GM21576 (cell line): ENCODE data around the gene C2.
"Not testable (repeated sequence)": the region's sequence is repeated elsewhere in the genome, so short reads cannot be mapped to it uniquely, and the experiment has no call there.

ENCODE experiments used
- ATAC-seq: cut with Tn5 transposase; IDR thresholded peaks from one replicate; pipeline ENCODE4 v1.9.1; 2021; ENCODE audit warnings: mild to moderate bottlenecking, moderate library complexity; ENCODE audit not compliant: unreplicated experiment

C2 gene

DNA sequence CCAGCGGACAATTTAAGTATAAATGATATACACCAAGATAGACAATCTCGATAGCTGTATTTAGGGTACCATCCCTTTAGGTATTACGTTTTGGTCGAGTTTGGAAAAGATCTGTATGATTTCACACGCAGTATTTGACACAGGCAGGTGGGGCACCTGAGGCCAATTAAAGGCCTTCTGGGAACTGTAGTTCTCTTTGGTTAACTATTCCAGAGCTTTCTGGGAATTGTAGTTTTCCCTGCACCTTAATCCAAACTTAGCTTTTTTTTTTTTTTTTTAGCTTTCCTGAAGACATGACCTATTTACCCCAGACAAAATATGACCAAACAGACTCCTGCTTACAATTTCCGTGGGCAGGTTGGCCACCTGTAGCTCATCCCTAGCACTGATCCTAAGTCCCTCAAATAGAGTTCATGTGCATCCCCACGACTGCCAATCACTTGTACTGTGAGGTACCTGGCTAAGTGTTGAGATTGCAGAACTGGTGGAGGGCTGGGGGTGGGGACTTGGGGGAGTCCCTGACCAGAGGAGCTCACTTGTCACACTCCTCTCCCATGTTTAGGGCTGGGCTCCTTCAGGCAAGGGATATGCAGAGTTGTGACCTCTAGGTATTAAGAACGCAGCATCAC lies 29.0 kb upstream of the C2 start:
- no peak for ATAC-seq

DNA sequence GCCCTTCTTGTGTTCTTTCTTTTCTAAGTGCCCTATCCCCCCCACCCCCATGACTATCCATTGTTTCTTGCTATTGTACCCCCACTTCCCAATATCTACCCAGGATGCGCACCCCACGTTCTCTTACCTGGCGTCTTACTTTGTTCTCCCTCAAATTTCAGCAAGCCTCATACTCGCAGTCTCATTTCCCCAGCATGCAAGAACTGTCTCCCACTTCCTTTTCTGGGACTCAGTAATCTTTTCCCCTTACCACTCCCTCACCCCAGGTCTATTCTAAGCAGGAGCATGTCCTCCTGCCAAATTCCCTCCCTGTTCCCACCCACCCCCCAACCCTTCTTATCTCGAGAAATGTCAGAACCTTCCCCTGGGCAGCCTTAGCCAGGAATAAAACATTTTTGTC lies 28.3 kb upstream of the C2 start:
- ATAC-seq: no peak

DNA sequence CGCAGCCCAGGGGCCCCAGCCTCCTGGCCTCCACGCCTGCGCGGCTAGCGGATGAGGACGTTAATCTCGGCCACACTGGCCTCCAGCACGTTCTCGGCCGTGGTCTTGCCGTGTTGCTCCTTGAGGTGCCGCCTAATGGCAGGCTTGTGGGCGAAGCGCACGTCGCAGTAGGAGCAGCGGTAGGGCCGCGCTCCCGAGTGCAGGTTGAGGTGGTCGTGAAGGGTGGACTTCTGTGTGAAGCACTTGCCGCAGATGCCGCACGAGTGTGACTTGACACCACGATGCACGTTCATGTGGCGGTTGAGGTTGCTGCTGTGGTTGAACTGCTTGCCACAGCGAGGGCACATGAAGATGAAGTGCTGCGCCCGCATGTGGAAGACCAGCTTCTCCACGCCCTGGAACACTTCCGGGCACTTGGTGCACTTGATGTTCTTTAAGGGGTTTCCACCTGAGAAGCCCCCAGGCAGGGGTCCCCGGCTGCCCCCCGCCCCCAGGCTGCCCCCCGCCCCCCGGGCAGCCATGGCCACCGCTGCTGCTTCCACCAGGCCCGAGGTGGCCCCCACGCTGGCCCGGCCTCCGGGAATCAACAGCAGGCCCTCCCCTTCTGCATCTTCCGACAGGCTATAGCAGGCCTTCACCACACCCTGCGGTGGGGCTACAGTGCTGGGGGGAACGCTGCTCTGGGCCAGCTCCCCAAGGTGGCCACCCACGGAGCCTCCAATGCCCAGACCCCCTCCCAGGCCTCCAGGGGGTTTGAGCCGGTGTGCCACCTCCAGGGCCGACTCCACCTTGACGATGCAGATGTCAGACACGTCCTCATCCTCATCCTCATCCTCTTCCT lies 27.4 kb upstream of the C2 start:
- no peak for ATAC-seq

DNA sequence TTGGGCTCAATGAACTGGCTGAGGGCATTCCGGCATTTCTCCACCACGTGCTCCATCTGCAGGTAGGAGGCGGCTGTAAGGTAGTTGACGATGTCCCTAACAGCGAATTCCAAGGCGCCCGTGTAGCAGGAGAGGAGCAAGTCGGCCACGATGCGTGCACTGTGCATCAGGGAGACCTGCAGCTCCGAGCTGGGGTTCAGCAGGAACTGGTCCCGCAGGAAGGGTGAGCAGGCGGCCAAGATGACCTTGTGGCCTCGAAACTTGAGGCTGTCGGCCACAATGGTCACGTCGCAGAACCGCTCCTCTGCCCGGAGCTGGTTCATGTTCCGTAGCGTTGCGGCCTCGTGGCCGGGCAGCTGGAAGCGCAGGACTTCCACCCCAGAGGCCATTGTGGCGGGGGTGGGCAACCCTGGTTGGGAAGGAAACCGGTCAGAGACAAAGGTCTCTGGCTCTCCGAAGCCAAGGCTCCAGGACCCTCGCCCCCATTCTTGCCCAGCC lies 26.6 kb upstream of the C2 start:
- no peak for ATAC-seq

DNA sequence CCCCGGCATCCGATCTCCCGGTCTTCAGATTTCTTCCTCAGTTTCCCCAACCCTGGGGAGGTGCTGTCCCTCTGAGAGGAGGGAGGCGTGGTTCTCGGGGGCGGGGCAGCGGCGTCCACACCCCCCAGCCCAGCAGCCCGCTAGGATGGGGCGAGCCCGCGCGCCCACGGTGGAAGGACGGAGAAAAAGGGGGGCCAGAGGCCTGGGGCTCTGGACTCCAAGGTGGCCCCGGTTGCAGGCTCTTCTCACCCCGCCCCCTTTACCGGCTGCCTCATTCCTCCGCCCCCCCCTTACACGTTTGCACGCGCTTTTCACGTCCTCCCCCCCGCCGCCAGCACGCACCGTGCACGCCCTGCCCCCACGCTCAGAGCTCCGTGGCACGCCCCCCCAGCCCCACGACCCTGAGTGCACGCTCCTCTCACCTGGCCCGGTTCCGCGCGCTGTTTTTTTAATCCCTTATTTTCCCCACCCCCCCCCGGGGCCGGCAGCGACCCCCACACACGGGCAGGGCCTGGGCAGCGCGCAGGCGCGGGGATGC lies 26.0 kb upstream of the C2 start:
- ATAC-seq: no peak

DNA sequence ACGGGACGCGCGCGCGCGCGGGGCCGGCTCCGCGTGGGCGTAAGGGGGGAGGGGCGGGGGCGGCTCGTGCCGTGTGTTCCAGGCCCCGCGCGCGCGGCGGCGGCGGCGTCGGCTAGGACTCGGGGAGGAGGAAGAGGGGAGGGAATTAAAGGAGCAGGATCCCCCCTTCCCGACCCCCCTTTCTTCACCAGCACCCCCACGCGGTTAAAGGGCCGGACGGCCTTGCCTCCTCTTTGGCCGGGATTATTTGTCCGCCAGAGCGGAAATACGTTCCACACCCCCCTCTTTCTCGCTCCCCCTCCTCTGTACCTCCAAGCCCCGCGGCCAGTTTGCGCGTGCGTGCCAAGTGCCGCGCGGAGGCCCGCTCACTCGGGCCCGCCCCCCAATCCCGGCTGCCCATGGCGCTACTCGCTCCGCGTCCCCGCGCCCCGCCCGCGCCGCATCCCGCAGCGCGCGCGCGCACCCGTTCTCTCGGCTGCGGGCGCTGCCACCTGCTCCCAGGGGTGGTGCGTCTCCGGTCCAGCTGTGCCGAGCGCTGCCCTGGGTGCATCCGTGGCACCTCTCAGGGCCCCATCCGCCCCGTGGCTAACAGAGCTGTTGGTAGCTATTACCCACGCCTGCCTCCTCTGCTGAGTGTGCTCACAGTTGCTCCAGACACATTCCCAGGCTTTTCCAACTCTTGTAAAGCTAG lies 25.4 kb upstream of the C2 start, which contains the start of gene ZBTB12:
Gene ZBTB12, minus strand, starts transcription at position 134 of the 691 bp plus-strand sequence. CDS start 781 bp downstream, outside the sequence.
- ATAC-seq: peak; percentile 40

DNA sequence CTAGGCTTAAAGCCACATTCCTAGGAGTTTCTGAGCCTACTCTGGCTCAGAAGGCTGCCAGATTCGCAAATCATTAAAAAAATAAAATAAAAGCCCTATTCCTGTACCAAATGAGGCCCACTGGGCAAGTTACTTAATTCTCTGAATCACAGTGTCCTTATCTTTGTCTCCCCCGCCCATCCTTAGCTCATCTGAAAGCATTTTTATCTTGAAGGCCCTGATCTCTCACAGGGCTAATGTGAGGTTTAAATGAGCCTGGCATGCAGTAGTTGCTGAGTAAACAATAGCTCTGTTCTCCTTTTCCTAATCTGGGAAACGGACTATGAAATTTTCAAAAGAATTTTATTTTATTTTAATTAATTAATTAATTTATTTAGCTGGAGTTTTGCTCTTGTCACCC lies 23.6 kb upstream of the C2 start:
- no peak for ATAC-seq

DNA sequence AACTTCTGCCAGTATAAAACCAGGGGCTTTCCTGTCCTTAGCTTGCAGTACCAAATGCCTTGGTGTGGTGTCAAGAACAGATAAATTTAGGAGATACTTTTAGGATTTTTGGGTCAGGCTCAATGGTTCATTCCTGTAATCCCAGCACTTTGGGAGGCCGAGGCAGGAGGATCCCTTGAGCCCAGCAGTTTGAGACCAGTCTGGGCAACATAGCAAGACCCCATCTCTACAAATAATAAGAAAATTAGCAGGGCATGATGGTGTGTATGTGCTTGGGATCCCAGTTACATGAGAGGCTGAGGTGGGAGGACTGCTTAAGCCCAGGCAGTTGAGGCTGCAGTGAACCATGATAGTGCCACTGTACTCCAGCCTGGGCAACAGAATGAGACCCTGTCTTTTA lies 22.5 kb upstream of the C2 start:
- no peak for ATAC-seq

DNA sequence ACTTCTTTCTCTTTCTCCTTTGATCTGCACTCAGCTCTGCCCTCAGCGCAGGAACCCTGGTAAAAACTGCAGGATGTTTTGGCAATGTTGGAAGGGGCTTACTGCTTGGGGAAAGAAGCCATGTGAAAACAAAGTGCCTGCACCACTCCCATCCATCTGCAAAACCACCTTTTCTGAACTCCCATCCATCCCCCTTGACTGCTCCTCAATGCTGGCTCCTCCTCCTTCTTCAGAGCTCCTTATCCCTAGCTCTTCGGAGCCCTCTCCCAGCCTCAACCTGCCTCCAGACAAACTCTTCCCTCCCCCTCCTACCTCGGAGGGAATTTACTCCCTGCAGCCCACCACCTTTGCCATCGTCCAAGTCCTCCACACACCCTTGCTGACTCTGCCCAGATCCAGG lies 21.4 kb upstream of the C2 start:
- ATAC-seq: no peak

DNA sequence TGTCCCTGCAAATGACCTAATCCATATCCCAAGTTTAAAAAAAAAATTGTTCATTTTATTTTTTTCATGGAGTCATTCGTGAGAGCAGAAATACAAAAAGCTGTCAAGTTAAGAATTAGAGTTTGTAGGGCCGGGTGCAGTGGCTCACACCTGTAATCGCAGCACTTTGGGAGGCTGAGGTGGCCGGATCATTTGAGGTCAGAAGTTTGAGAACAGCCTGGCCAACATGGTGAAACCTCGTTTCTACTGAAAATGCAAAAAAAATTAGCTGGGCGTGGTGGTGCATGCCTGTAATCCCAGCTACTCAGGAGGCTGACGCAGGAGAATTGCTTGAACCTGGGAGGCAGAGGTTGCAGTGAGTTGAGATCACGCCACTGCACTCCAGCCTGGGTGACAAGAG lies 20.8 kb upstream of the C2 start:
- not testable (repeated sequence) for ATAC-seq

DNA sequence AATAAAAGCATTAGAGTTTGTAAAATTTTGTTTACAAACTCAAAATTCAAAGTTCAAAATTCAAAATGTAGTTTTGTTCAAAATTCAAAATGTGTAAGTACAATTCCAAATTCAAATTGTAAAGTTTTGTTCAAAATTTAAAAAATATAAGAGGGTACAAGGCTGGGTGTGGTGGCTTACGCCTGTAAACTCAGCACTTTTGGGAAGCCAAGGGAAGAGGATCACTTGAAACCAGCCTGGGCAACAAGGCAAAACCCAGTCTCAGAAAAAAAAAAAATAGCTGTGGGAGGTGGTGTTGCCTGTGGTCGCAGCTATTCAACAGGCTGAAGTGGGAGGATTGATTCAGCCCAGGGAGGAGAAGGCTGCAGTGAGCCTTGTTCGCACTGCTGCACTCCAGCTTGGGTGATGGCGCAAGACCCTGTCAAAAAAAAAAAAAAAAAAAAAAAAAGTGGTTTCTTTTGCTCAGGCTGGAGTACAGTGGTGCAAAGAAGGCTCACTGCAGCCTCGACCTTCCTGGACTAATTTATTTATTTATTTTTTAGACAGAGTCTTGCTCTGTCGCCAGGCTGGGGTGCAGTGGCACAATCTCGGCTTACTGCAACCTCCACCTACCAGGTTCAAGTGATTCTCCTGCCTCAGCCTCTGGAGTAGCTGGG lies 20.2 kb upstream of the C2 start:
- no peak for ATAC-seq

DNA sequence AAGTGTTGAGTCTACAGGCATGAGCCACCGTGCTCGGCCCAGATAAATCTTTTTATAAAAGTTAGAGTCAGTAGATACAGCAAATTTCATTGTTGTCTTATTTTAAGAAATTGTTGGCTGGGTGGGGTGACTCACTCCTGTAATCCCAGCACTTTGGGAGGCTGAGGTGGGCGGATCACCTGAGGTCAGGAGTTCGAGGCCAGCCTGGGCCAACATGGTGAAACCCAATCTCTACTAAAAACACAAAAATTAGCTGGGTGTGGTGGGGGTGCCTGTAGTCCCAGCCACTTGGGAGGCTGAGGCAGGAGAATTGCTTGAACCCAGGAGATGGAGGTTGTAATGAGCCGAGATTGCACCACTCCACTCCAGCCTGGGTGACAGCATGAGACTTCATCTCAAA lies 19.3 kb upstream of the C2 start:
- not testable (repeated sequence) for ATAC-seq

DNA sequence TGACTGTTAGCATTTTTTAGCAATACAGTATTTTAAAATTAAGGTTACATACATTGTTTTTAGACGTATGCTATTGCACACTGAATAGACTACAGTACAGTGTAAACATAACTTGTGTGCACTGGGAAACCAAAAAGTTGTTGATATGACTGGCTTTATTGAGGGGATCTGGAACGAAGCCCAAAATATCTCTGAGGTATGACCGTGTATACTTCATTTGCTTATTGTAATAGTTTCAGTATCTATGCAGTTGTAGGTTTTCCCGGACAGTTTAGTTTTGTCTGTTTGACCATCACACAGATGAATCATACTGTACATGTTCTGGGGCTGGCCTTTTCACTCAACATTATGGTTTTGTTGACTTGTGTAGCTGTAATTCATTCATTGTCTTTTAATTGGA lies 18.7 kb upstream of the C2 start:
- peak; percentile 67 for ATAC-seq

DNA sequence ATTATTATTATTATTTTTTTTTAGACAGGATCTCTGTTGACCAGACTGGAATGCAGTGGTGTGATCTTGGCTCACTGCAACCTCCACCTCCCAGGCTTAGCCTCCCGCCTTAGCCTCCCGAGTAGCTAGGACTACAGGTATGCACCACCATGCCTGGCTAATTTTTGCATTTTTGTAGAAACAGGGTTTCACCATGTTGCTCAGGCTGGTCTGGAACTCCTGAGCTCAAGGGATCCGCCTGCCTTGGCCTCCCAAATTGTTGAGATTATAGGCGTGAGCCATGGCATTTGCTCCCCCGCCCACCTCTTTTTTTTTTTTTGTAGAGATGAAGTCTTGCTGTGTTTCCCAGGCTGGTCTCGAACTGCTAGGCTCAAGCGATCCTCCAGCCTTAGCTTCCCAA lies 18.2 kb upstream of the C2 start:
- ATAC-seq: not testable (repeated sequence)

DNA sequence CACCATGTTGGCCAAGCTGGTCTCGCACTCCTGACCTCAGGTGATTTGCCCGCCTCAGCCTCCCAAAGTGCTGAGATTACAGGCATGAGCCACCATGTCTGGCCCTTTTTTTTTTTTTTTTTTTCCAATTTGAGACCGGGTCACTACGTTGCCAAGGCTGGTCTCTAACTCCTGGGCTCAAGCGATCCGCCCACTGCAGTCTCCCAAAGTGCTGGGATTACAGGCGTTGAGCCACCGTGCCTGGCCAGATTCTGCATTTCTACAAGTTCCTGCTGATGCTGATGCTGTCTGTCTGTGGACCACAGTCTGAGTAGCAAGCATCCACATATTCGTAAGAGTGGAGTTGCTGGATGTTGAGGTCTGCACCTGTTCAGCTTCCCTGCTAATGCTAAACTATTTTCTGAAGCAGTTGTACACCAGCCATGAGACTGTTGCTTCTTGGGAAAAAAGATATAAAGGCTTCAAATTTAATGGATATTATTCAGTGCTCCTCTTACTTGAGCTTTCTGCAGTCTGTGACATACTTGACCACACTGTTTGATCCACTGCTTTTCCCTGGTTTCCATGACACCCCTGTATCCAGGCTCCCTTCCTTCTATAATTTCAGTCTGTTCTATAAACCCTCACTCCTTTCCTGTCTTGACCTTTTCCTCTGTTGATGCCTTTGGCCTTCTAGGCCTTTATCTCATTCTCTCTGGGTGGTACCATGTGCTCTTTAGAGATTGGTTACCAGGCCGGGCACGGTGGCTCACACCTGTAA lies 15.5 kb upstream of the C2 start:
- ATAC-seq: no peak

DNA sequence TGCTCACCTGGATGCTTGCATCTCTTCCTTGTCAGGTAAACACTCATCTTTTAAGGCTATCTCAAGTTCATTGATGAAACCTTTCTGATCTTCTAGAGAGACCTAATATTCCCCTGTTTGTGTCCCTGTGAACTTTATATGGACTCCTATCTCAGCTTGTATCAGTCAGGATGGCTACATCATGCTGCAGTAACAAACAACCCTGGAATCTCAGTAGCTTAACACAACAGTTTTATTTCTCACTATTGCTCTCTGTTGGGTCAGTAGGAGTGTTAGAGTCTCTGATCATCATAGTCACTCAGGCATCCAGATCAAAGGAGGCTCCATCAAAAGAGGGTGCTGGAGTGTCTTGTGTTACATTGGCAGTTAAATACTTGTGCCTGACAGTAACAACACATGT lies 12.2 kb upstream of the C2 start:
- no peak for ATAC-seq

DNA sequence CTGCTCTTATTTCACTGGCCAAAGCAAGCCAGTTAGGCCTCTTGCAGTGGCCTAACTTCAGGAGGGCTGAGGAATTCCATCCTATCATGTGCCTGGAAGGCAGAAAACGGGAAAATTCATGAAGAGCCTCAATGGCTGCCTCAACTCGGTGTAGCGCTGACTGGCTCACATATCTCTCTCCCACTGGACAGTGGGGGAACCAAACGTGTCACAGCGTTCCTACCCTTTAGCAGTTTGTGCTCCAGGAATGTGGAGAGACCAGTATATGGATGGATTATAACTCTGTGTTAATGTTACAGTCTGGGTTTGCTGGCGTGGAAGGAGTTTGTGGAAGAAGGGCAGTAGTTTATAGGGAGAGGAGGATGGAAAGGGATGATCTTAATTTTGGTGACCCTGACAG lies 11.8 kb upstream of the C2 start:
- no peak for ATAC-seq

DNA sequence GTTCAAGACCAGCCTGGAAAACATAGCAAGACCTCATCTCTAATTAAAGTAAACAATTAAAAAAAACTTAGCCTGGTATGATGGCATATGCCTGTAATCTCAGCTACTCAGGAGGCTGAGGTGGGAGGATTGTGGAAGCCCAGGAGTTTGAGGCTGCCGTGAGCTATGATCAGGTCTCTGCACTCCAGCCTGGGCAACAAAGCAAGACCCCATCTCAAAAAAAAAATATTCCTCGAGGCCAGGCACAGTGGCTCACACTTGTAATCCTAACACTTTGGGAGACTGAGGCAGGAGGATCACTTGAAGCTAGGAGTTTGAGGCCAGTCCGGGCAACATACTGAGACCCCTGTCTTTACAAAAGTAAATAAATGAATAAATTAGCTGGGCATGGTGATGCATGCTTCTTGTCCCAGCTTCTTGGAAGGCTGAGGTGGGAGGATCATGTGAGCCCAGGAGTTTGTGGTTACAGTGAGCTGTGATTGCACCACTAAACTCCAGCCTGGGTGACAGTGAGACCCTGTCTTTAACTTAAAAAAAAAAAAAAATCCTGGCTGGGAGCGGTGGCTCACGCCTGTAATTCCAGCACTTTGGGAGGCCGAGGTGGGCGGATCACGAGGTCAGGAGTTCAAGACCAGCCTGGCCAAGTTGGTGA lies 9.3 kb upstream of the C2 start:
- ATAC-seq: no peak

DNA sequence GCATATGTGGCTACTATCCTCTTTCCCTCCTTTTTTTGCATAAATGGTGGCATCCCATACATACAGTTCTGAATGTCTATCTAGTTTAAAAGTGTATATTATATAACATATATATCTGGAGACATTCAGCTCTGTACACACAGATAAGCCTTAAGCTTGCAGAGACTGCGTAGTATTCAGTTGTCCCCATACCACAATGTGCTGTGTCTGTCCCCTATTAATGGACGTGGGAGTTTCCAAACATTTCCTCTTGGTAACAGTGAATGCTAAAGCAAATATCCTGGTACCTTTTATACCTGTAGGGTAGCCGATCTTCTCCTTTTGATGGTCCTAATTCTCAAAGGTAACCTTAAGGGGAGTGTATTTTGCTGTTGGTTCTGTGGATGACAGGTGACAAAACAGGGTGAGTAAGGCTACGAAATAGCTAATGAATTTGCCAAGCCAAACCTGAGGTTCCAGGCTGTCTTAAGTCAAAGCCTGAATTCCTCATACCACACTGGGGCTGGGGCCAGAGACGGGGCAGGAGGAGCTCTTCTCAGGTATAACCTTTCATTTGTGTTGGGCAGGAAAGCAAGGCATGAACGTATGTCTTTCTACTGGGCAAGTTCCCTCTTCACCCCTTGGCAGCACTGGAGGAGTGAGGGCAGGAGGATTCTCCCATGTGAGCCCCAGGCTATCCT lies 7.8 kb upstream of the C2 start:
- ATAC-seq: no peak
